Transverse colon (tissue), 4 donors: ENCODE measurements around the gene CMAS.

Experiments
- CTCF ChIP-seq, 5 experiments: fragments of 200-600 bp in 3 of 5; fragments of 450-650 bp in 2 of 5; sonication (generic) in 3 of 5; IDR thresholded peaks; 1 replicate in 2 of 5; 2 replicates in 3 of 5; pipeline ENCODE4 v1.5.1; 2016 to 2017; ENCODE audit warnings: antibody characterized with exemption in 5 of 5, inconsistent platforms in 3 of 5, mild to moderate bottlenecking in 2 of 5, moderate library complexity in 1 of 5
- EP300 ChIP-seq: sonication (generic); formaldehyde crosslinking; IDR thresholded peaks from one replicate; pipeline ENCODE4 v1.6.1; 2017; ENCODE audit warnings: antibody characterized with exemption, low read depth
- POLR2A ChIP-seq: fragments of 450-650 bp; IDR thresholded peaks from one replicate; pipeline ENCODE4 v1.6.1; 2016; ENCODE audit warnings: antibody characterized with exemption, mild to moderate bottlenecking, moderate library complexity
- POLR2AphosphoS5 ChIP-seq, 3 donors: sonication (generic); formaldehyde crosslinking; IDR thresholded peaks; one replicate each; pipeline ENCODE4 v1.6.1; 2016; ENCODE audit warnings: antibody characterized with exemption in 3 of 3

DNA sequence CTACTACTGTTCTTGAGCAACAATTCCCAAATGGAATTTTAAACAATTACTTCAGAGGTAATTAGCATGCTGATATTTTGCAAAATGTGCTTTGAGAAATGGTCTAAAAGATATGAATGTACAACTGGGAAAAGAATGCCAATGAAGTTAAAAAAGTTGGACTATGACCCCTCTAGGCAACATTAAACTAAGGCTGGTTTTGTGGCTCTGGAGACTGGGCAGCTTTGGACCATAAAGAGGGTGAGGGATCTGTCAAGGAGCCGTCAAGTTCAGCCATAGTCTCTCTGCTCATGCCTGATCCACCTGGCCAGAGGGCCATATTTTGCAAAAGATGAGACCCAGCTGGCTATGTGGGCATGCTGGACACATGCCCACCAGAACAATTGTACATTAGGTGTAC is 38.8 kb downstream of the CMAS start:
- TF ChIP-seq CTCF (IDR thresholded peaks at IDR 0.05) (no peak), POLR2A (no peak), EP300 (no peak), POLR2AphosphoS5 (IDR thresholded peaks at IDR 0.05) (no peak)
